Right hindlimb (tissue), 1 donor: ENCODE results near the gene TMEM63C.
A peak's percentile ranks its signal among the peaks of the same experiment; 100 is the strongest.
"Not testable (repeated sequence)": the region's sequence is repeated elsewhere in the genome, so short reads cannot be mapped to it uniquely, and the experiment has no call there.

Experiments
- DNase-seq: peaks from one replicate; pipeline ENCODE4 v3.0.0-alpha.2; 2018

The TMEM63C gene

GRCh38 chr14:77157740-77158139 lies 23.9 kb upstream of the TMEM63C start:
- no peak for DNase-seq

- peak; percentile 57 for DNase-seq
Measured at GRCh38 chr14:77158175-77158881, 23.3 kb upstream of the TMEM63C start.

GRCh38 chr14:77158882-77159255 lies 22.7 kb upstream of the TMEM63C start:
- no peak for DNase-seq

GRCh38 chr14:77161011-77161410 lies 20.6 kb upstream of the TMEM63C start:
- no peak for DNase-seq

GRCh38 chr14:77170045-77170444 lies 11.6 kb upstream of the TMEM63C start:
- no peak for DNase-seq

- DNase-seq: no peak
Measured at GRCh38 chr14:77172916-77173315, 8.7 kb upstream of the TMEM63C start.

GRCh38 chr14:77173911-77174617 lies 7.5 kb upstream of the TMEM63C start:
- not testable (repeated sequence) for DNase-seq

GRCh38 chr14:77175843-77176242 lies 5.8 kb upstream of the TMEM63C start:
- no peak for DNase-seq

- no peak for DNase-seq
Measured at GRCh38 chr14:77177702-77178101, 3.9 kb upstream of the TMEM63C start.

- DNase-seq: no peak
Measured at GRCh38 chr14:77178656-77179055, 2.9 kb upstream of the TMEM63C start.

- no peak for DNase-seq
Measured at GRCh38 chr14:77180726-77181602, 634 bp upstream of the TMEM63C start.

GRCh38 chr14:77183896-77184295 lies 2.3 kb downstream of the TMEM63C start:
- DNase-seq: no peak

GRCh38 chr14:77184396-77185092 lies 2.9 kb downstream of the TMEM63C start:
- no peak for DNase-seq

GRCh38 chr14:77185093-77185465 lies 3.5 kb downstream of the TMEM63C start:
- no peak for DNase-seq

- DNase-seq: no peak
Measured at GRCh38 chr14:77186911-77187648, 5.5 kb downstream of the TMEM63C start.

- DNase-seq: no peak
Measured at GRCh38 chr14:77187649-77188012, 6.0 kb downstream of the TMEM63C start.

- DNase-seq: no peak
Measured at GRCh38 chr14:77189479-77189878, 7.9 kb downstream of the TMEM63C start.

- DNase-seq: no peak
Measured at GRCh38 chr14:77190977-77191376, 9.4 kb downstream of the TMEM63C start.

GRCh38 chr14:77194706-77195105 lies 13.1 kb downstream of the TMEM63C start:
- no peak for DNase-seq

GRCh38 chr14:77195766-77196165 lies 14.2 kb downstream of the TMEM63C start:
- no peak for DNase-seq

GRCh38 chr14:77197988-77198387 lies 16.4 kb downstream of the TMEM63C start:
- DNase-seq: no peak

GRCh38 chr14:77198561-77198960 lies 17.0 kb downstream of the TMEM63C start:
- DNase-seq: peak; percentile 41
